Measurements from ENCODE around the gene SELENON. TPM values are rescaled to one million over a fixed set of nuclear protein-coding genes. Genes with fewer than 3 reads are reported as not detected.

Gene SELENON, protein sequence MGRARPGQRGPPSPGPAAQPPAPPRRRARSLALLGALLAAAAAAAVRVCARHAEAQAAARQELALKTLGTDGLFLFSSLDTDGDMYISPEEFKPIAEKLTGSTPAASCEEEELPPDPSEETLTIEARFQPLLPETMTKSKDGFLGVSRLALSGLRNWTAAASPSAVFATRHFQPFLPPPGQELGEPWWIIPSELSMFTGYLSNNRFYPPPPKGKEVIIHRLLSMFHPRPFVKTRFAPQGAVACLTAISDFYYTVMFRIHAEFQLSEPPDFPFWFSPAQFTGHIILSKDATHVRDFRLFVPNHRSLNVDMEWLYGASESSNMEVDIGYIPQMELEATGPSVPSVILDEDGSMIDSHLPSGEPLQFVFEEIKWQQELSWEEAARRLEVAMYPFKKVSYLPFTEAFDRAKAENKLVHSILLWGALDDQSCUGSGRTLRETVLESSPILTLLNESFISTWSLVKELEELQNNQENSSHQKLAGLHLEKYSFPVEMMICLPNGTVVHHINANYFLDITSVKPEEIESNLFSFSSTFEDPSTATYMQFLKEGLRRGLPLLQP
- 21.8 and 27.8 TPM in 2 replicates for total RNA-seq

DNA sequence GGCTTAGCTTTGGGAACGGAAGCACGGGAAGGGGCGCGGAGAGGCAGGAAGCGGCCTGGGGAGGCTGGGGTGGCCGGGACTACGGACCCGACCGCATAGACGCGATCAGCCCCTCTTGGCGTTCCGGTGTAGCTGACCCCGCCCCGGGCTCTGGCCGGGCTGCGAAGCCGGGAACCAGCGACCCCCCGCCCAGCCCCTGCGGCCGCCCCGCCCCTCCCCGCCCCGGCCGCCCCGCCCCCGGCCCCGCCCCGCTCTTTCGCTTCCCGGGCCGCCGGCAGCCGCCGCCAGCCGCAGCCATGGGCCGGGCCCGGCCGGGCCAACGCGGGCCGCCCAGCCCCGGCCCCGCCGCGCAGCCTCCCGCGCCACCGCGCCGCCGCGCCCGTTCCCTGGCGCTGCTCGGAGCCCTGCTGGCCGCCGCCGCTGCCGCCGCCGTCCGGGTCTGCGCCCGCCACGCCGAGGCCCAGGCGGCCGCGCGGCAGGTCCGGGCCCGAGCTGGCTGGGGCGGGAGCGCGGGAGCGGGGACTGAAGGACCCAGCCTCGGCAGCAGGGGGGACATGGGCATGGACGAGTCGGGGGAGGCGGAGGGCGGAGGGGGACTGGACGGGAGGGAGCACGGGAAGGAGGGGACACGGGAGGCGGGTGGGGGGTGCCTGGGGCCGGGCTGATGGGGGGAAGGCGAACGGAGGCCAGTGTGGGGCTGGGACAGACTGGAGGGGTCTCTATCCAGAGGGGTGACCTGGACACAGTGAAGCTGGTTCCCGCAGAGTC is at the start of gene SELENON:
TSS of gene SELENON (plus strand) at position 259 of the 768 bp plus-strand sequence. CDS start at position 297, 38 bp downstream.
- peak; percentile 39 to 87 for DNase-seq (ENCODE audit: low read depth in 2 of 2)

DNA sequence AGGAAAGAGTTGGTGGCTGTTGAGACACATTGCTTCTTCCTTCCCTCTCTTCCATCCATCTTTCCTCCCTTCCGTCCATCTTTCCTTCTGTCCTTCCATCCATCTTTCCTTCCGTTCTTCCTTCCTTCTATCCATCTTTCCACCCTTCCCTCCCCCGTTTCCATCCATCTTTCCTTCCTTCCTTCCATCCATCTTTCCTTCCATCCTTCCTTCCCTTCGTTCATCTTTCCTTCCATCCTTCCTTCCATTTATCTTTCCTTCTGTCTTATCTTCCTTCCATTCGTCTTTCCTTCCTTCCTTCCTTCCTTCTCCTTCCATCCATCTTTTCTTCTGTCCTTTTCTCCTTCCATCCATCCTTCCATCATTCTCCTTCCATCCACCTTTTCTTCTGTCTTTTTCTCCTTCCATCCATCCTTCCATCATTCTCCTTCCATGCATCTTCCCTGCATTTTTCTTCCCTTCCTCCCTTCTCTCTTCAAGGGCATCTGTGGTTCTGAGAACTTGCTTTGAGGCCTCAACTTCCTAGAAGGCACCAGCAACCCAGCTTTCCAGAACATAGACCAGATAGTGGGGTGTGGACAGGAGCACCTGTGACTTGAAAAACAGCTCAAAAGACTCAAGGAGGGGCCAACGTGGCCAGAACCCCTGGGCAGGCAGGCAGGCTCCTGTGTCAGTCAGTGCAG is 48.9 kb upstream of the SELENON start:
- no peak for DNase-seq (ENCODE audit: low read depth in 2 of 2)

DNA sequence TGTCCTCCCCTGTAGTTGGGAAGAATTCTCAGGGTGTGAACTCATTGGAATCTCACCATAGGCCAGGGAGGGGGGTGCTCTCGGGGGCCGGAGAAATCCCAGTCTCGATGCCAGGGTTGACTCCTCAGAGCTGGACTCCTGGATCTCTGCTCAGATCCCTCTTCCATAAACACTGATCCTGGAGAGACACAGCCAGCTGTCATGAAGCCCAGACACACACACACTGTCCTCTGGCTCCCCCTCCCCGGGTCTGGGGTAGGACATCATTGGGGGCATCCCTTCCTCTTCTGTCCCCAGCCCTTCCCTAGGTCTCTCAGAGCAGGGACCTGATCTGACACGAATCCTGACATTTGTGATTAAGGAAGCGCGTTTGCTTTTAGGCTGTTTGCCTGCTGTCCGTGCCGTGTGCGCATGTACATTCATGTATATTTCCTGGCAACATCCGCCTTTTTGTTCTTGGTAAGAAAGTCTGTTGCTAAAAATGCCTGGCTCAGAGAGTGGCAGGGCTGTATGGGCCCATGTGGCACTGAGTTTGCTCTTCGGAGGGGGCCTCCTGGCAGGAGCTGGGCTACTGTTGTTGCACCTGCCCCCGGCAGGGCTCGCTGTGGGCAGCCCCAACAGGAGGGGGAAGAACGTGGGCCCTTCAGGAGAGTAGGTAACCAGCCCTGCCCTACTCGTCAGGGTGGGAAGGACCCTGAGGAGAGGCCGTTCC is 45.4 kb upstream of the SELENON start:
- peak in 1 of 2 donors; percentile 22 for DNase-seq (ENCODE audit: low read depth in 2 of 2)

DNA sequence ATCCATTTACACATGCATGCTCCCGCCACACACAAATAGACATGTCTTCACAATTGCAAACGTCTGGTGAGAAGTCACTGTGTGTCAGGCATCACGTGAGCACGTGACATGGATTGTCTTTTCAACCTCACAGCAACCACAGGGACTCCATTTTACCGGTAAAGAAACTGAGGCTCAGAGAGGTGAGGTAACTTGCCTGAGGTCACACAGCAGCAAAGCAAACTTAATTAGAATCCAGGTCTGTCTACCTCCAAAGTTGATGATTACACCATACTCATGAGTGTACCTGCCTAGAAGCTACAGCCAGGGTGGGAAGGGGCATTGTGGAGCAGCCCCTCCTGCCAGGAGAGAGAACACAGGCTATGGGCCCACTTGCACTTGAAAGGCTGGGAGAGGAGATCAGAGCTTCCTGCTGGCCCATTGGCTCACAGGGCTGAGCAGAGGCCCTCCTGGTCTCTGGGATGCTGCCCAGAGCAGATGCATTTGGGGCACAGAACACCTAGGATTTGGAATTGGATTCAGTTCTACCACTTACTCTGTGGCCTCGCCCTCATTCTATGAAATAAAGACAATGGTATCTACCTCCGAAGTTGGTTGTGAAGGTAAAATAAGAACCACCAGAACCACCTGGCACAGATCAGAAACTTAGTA is 44.4 kb upstream of the SELENON start:
- DNase-seq (ENCODE audit: low read depth in 2 of 2) = no peak

DNA sequence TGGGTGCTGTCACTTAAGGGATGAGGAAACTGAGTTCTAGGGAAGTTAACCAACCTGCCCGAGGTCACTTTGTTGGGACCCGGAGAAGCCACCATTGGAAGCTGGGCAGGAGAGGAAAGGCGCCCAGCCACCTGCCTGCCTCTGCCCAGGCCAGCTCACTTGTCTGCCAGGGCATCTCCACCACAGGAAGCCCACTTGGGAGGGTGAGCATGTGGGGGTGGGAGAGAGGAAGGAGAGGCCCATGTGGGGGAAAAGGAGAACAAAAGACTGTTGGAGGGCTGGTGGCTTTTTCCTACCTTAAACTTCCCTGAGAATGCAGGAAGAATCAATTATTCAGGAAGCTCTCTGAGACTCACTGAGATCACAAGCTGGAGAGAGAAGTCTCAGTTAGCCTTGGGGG is 43.8 kb upstream of the SELENON start:
- no peak for DNase-seq (ENCODE audit: low read depth in 2 of 2)

DNA sequence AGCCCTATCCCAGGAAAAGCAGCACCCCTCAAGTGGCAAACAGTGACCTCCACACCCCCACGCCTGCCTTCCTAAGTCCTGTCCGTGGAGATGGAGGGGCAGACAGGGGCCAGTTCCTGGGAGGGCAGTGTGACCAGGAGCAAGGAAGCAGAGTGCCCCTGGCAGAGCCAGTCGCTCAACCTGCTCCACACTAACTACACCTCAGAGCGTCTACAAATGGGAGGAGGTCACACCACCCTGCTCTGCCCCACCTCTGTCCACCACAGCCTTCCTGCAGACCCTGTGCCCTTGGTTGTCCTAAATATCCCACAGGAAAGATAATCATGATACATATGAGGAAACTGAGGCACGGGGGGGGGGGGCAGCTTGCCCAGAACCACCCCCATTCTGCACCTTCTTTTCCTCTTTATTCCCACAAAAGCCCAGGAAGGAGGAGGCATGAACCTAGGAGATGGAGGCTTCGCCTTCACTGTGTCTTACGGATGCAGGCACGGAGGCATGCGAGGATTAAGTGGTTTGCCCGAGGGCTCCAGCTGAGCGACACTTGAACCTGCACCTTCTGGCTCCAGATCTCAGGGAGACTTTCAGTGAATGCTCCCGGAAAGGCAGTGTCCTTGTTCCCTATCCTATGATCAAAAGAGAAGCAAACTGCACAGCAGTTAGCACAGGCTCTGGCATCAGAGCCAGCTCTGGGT is 42.7 kb upstream of the SELENON start:
- DNase-seq (ENCODE audit: low read depth in 2 of 2) = no peak

DNA sequence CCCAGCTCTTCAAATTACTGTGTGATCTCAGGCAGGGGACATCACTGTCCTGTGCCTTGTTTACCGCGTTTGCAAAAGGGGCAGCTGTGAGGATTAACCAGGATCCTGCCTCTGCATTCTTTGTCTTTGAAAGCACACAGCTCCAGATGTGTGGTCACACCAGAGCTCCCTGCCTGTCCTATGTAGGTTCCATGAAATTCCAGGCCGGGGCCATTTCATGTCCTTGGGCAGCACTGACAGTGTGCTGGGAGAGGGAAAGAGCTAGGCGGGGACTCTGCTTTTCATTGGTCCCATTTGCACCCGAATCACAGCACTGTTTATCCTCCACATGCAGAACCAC is 42.2 kb upstream of the SELENON start:
- DNase-seq (ENCODE audit: low read depth in 2 of 2) = no peak

DNA sequence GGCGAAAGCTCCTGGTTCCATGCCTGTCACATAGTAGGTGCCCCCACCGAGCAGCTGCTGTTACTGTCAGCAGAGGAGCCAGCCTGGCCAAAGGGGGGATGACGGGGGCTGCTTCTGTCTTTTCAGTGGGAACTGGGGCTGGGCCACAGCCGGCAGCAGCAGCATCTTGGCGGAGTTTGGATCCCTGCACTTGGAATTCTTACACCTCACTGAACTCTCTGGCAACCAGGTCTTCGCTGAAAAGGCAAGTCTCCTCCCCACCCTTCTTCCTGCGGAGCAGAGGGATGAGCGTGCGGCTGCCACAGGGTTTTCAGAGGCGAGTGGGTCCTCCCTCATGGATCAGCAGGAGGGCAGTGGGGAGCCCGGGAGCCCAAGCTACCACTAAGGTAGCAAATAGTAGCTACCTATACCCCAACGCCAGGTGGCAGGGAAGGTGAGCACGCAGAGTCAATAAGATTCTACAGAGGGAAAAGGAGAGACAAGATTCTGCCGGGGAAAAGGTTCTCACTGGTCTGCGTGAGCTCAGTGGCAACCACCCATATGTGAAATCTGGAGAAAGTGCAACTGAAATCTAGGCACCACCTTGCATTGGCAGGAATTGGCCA is 41.4 kb upstream of the SELENON start:
- no peak for DNase-seq (ENCODE audit: low read depth in 2 of 2)

DNA sequence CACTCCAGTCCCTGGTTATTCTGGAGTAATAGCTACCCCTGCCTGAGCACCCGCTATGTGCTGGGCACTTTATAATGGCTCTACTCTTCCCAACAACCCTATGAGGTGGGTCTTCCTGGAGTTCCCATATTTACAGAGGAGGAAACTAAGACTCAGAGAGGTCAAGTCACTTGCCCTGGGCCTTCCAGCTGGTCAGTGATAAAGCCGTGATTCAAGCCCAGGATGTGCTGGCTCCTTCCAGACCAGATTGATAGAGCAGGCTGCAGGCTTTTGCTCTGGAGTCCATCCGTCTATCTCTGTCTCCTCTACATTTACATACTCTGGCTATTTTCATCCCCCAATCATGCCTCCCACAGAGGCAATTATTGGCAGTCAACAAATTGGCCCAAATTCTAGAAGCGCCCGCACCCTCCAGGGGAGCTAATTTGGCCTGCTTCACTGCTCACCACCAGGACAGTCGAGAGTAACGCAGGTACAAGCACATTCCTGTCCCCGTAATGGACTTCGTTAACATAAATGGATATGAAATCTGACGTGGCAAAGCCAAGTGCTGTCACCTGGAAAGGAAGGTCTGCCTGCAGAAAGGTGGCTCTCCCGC is 39.8 kb upstream of the SELENON start:
- no peak for DNase-seq (ENCODE audit: low read depth in 2 of 2)

DNA sequence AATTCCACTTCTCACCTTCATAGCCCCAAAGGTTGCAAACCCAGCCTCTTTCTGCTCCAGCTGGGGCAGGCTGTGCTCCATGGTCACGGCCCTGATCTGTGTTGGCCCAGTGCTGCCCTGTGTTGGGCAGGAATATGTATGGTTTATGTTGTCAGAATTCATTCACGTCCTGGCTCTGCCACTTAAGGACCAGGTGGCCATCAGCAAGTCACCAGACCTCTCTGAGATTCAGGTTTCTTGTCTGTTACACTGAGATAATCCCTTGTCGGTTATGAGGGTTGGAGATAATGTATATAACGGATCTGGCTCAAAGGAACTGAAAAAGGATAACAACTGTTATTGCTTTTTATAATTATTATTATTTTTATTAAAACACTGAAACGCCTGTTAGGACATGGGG is 39.1 kb upstream of the SELENON start:
- no peak for DNase-seq (ENCODE audit: low read depth in 2 of 2)

DNA sequence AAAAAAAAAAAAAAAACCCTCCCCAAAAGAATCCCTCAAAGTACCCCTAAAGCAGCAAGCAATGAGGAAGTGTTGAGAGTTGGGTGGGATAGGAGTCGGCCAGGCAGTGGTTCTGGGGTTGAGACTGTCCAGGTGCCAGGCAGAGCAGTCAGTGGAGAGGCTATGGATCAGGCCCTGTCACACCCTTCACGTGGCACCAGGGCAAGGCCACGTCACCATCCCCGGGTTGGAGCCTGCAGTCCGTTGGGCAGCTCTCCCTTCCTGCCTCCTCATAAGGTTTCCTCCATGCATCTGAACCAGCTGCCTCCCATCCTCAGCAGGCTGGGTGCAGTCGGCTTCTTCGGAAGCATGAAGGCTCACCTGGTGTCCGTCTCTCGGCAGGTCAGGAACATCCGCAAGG is 36.5 kb upstream of the SELENON start:
- DNase-seq (ENCODE audit: low read depth in 2 of 2) = no peak

DNA sequence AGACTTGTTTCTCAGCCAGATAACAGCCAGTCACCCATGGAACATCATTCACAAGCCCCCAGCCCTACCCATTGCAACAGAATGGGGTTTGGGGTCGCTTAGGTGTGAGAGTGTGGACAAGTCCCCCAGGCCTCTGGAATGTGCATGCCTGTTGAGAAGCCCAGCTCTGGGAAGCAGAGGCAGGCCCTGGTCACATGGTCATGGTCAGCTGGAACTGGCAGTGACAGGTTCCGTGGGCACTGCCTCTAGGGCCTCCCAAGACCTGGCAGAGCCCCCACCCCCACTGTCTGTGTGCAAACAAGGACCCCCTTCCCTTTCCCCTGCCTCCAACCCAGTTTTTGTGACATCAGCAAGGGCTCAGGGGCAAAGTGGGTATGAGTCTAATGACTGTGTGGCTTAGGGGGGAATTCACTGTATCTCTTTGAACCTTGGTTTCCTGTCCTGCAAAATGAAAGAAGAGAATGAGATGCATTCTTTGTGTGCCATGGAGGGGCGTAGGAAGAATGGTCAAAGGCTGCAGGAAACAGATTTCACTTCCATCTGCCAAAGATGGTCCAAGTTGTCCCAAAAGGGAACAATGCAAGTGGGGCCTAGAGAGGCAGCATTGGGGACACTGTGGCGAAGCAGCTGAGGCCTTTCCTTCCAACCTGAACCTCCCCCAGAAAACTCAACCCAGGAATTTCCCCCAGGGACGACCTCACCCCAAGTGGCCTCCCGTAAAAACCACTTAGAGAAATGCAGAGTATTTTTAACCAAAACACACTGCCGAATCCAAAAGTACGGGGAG is 34.7 kb upstream of the SELENON start:
- peak in 1 of 2 donors; percentile 29 for DNase-seq (ENCODE audit: low read depth in 2 of 2)

DNA sequence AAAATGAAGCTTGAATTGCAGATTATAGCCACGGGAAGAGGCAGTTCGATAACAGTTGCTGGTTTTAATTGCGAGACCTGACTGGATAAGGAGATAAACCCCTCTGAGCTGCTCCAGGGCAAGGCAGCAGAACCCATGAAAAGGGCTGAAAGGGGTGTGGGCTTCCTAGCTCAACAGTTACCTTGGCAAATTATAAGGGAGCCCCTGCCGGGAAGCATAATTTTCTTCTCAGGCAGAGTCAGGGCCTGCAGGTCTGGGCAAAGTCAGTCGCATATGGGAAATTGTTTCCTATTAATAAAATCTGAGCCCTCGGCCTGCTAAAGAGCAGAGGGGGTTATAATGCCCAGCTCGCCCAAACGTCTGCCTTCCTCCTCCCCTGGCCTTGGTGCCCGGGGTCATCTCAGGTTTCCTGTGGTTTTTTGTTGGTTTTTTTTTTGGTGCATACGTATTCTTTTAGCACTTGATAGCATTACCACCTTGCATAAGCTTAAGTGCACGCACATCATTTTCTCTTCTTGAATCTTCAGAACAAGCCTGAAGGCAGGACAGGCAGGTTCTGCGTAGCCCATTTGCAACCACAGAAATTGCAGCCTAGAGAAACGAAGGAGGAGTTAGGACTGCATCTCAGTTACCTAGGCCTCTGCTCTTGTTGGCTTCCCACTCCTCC is 33.9 kb upstream of the SELENON start:
- no peak for DNase-seq (ENCODE audit: low read depth in 2 of 2)

DNA sequence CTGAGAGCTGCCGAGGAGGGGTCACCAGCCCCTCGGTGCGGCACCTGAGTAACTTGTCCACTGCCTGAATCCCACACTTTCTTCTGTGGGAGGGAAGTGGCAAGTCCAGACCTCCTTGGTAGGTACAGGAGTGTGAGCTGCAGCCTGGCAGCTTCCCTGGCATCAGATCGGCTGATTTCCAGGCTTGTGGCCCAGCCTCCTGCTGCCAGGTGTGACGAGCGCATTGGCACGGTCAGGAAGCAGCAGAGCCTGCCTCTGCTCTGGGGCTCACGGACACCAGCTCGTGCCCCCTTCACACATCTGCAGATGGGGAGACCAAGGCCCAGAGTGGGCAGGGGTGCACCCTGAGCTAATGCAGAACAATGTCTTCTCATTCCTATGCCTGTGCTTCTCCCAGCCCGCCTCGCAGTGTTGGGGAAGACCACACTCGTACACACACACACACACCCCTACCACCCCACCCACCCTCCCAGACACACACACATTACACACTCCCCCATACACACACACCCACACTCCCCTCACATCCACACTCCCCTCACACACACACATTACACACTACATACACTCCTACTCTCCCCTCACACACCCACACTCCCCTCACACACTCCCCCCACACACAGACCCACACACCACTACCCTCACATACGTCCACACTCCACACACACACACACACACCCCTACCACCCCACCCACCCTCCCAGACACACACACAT is 33.1 kb upstream of the SELENON start:
- no peak for DNase-seq (ENCODE audit: low read depth in 2 of 2)

DNA sequence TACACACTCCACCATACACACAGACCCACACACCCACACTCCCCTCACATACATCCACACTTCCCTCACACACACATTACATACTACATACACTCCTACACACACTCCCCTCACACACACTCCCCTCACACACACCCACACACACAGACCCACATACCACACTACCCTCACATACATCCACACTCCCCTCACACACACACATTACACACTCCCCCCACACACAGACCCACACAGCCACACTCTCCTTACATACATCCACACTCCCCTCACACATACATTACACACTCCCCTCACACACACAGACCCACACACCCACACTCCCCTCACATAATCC is 32.6 kb upstream of the SELENON start:
- no peak for DNase-seq (ENCODE audit: low read depth in 2 of 2)

DNA sequence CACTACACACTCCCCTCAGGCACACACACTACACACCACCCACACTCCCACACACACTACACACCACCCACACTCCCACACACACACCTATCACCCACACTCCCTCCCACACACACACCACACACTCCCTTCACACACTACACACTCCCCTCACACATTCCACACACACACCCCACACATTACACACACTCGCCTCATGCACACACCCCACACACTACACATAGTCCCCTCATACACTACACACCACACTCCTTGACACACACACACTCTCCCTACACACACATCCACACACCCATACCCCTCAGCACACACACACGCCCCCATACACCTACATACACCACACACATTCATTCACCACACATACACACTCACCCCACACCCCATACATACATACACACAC is 31.0 kb upstream of the SELENON start:
- no peak for DNase-seq (ENCODE audit: low read depth in 2 of 2)

DNA sequence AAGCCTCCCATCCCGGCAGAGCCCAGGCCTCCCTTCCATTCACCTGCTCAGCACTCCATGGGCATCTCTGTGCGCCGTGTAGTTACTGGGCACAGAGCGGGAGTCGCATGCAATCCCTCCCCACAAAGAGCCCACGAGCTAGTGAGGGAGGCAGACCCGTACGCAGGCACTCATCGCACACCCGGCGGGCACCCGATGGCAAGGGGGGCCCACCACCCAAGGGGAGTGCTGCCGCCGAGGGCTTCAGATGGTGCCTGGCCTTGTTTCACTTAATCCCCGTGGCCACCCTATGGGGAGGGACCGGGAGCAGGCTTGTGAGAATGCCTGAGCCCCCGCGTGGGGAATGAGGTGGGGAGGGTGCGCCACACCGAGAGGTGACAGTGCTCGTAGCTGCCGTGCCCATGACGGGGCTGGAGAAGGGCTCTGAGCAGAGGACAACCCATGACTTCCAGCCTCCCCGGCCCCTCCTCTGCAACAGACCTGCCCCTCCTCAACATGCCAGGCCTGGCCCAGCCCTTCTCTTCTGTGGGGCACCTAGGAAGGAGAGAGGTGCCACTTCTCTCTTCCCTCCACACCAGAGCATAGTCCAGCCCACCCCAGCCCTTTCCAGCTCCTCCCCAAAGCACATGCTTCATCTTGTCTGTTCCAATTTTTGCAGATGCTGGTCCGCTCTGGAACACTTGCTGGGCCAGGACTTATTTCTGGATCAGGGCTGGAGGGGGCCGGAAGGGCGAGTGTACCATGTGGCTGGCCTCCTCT is 30.2 kb upstream of the SELENON start:
- DNase-seq (ENCODE audit: low read depth in 2 of 2) = no peak
